Erythroblast (primary cell): ENCODE data around the gene TMTC3.

Source experiments
- GATA1 ChIP-seq: IDR thresholded peaks from 2 replicates; pipeline ENCODE4 v1.6.1; 2011; ENCODE audit warnings: low read depth, mild to moderate bottlenecking, control low read depth, low read length, moderate library complexity
- POLR2A ChIP-seq: IDR thresholded peaks from 2 replicates; pipeline ENCODE4 v1.6.1; 2011; ENCODE audit warnings: mild to moderate bottlenecking, low read length

- TF ChIP-seq POLR2A (no peak), GATA1 (no peak)
Measured at GRCh38 chr12:88145567-88146505, 3.7 kb downstream of the TMTC3 start.
